GM18505 (cell line): ENCODE measurements around the gene GTF3C4.

Experiments used
- ATAC-seq: cut with Tn5 transposase; IDR thresholded peaks from one replicate; pipeline ENCODE4 v1.9.1; 2021; ENCODE audit not compliant: unreplicated experiment
- POLR2A ChIP-seq: IDR thresholded peaks from 4 replicates; pipeline ENCODE4 v1.6.1; 2011; ENCODE audit warnings: borderline replicate concordance; ENCODE audit not compliant: insufficient read depth, insufficient read length; ENCODE audit errors: extremely low read depth

The GTF3C4 gene

GRCh38 chr9:132722564-132723065, 52.4 kb downstream of the GTF3C4 start:
- no peak for ATAC-seq
- TF ChIP-seq POLR2A = no peak

DNA sequence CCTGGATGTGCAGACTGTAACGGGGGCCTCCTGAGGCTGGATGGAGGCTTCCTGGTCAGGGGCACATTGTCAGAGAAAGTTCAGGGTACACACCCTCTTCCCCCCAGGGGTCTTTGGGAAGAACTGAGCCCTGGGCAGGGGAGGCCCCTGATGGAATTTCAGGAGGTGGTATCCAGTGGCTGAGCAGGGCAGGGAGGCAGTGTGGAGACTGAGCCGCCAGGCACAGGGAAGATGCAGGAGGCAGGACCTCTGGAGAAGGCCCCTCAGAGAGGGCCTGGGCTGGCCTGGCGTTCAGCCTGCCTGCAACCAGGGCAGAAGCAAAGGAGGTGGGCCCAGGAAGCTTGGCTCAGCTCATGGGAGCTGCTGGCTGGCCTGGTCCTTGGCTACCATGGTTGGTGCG, 53.5 kb downstream of the GTF3C4 start:
- ATAC-seq = no peak
- TF ChIP-seq POLR2A = no peak

DNA sequence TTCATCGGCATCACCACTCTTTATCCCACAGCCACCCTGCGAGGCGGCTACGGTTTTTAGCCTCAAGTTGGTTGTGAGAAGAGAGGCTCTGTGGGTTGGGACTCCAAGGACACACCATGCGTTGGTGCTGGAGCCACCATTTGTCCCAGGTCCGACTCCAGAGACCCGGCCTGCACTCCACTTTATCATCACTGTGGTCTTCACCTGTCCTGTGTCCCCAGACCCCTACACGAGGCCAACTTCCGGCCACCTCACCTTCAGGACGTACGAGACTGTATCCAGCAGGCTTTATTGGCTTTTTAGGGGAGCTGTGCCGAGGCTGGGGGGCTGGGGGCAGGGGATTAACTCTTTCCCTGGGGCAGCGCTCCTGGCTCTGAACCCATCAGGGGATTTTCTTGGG, 55.0 kb downstream of the GTF3C4 start:
- TF ChIP-seq POLR2A = no peak

GRCh38 chr9:132726576-132727130, 56.4 kb downstream of the GTF3C4 start:
- no peak for ATAC-seq
- no peak for TF ChIP-seq POLR2A

More for the DNA sequence above, 55.0 kb downstream of the GTF3C4 start:
- no peak for ATAC-seq

DNA sequence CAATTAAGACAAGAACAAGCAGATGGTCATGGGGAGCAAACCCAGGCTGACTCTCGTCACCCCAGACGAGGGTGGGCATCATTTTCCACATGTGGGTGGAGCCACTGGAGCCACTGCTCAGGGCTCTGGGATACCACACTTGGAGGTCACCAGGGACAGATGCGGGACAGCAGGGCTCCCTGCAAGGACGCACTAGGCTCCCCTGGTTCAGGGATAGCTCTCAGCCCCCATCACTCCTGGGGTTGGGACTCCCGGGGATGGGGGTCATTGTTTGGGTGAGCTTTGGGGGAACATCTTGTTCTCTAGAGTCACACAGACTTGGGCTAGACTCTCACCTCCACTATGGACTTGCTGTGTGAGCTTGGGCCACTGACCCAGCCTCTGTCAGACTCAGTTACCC, 57.8 kb downstream of the GTF3C4 start:
- ATAC-seq = no peak
- no peak for TF ChIP-seq POLR2A

- no peak for TF ChIP-seq POLR2A
- ATAC-seq = no peak
Measured at GRCh38 chr9:132728497-132728896, 58.2 kb downstream of the GTF3C4 start.

- no peak for TF ChIP-seq POLR2A
- ATAC-seq = no peak
Measured at GRCh38 chr9:132729235-132729890, 59.1 kb downstream of the GTF3C4 start.

- TF ChIP-seq POLR2A = no peak
- ATAC-seq = no peak
Measured at GRCh38 chr9:132730054-132731033, 60.1 kb downstream of the GTF3C4 start.

- no peak for ATAC-seq
Measured at GRCh38 chr9:132731230-132731629, 61.0 kb downstream of the GTF3C4 start.

DNA sequence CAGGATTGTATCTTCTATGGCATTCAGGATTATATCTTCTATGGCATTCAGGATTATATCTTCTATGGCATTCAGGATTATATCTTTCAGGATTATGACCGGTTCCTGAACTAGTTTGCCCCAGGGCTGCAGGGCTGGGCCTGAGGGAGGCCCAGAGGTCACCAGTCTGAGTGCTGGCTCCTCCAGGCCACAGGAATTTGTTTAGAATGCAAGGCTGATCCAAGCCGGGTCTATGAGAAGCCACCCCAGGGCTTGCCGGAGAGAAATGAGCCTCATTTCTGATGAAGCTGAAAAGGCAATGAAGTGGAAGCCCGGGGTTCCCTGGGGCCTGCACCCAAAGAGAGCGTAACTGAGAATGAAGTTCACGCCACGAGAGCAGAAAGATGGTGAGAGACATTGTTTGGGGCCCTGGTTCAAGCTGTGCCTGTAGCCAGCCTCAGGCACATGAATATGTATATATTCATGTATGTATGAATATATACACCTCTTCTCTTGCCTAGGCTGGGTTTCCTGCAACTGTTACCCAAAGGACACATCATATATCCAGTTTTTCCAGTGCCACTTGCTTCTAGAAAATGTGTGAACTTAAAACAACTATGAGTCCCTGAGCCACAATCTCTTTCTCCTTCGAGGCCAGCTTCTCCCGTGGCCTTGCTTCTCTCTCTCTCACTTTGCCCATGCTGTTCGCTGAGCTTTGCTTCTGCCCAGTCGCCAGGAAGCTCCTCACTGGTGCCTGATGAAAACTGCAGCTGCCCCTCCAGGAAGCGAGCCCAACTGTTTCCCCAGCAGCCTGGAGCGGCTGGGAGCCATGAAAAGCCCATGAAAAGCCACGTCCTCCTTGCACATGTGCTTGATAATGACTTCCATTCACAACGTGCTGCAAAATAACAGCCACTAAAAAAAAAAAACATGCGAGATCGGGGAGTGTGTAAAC, 62.3 kb downstream of the GTF3C4 start:
- TF ChIP-seq POLR2A = no peak
- no peak for ATAC-seq

More at GRCh38 chr9:132731230-132731629, 61.0 kb downstream of the GTF3C4 start:
- no peak for TF ChIP-seq POLR2A

GRCh38 chr9:132733260-132733815, 63.1 kb downstream of the GTF3C4 start:
- ATAC-seq = no peak
- TF ChIP-seq POLR2A = no peak

- TF ChIP-seq POLR2A = no peak
- ATAC-seq = no peak
Measured at GRCh38 chr9:132739710-132740310, 69.5 kb downstream of the GTF3C4 start.
